Liver (tissue), 3 donors: ENCODE measurements around the gene RERE.

Source experiments
- EGR1 ChIP-seq, 2 donors: IDR thresholded peaks; 2 replicates each; pipeline ENCODE4 v1.6.1; 2016 to 2018; ENCODE audit warnings: antibody characterized with exemption in 2 of 2, low read depth in 2 of 2
- GABPA ChIP-seq, 2 donors: IDR thresholded peaks in 1 of 2; conservative IDR thresholded peaks in 1 of 2; 2 replicates each; pipeline ENCODE4 v1.6.1; 2016; ENCODE audit warnings: antibody characterized with exemption in 2 of 2, mild to moderate bottlenecking in 1 of 2, moderate library complexity in 1 of 2
- REST ChIP-seq: IDR thresholded peaks from 2 replicates; pipeline ENCODE4 v1.6.1; 2016; ENCODE audit warnings: antibody characterized with exemption, mild to moderate bottlenecking
- TF ChIP-seq, protein P1 (sequence below): fragments of 150-350 bp; IDR thresholded peaks from 2 replicates; pipeline ENCODE4 v1.5.1; 2017; ENCODE audit warnings: improper control_type of control experiment, low read depth, low read length; ENCODE audit not compliant: missing input control
- donor health status: healthy.
- donor health status: healthy.

GRCh38 chr1:8487249-8487648 is 330.2 kb downstream of the RERE start:
- TF ChIP-seq GABPA (IDR thresholded peaks at IDR 0.05 in 1 of 2, conservative IDR thresholded peaks at IDR 0.05 in 1 of 2) (no peak), REST (no peak), EGR1 (IDR thresholded peaks at IDR 0.05; ENCODE audit: low read depth in 2 of 2) (no peak)
- TF ChIP-seq, protein P1, sequence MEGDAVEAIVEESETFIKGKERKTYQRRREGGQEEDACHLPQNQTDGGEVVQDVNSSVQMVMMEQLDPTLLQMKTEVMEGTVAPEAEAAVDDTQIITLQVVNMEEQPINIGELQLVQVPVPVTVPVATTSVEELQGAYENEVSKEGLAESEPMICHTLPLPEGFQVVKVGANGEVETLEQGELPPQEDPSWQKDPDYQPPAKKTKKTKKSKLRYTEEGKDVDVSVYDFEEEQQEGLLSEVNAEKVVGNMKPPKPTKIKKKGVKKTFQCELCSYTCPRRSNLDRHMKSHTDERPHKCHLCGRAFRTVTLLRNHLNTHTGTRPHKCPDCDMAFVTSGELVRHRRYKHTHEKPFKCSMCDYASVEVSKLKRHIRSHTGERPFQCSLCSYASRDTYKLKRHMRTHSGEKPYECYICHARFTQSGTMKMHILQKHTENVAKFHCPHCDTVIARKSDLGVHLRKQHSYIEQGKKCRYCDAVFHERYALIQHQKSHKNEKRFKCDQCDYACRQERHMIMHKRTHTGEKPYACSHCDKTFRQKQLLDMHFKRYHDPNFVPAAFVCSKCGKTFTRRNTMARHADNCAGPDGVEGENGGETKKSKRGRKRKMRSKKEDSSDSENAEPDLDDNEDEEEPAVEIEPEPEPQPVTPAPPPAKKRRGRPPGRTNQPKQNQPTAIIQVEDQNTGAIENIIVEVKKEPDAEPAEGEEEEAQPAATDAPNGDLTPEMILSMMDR: no peak
